ENCODE results near the gene SAMD5. TPM values are rescaled to one million over a fixed set of nuclear protein-coding genes. Genes with fewer than 3 reads are reported as not detected.

SAMD5 gene
- total and polyA plus RNA-seq, 2 experiments from 2014 or later, result 1.9 to 12.6 TPM

DNA sequence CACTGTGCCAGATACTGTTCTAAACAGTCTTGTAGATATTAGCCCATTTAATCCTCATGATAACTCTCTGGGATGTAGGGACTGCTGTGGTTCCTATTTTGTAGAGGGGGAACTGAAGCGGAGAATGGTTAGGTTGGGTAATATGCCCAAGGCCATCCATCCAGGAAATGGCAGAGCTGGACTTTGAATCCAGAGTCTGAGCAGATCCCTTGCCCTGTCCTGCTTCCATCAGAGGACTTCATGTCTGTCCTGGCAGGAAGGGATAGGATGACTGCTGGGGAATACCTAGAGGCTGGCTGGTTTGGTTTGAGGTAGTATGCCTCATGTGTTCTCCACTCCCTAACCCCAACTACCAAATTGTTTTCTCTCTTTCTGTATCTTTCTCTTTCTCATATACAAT is 44.6 kb downstream of the SAMD5 start:
- Histone ChIP-seq H3K9me2 (replicated peaks; ENCODE audit: insufficient read depth) (no peaks in the 10 kb centered on the region), H3K79me2 (peaks cover 21% of the 10 kb centered on the region), H3K27me3 (no peaks in the 10 kb centered on the region), H4K20me1 (ENCODE audit: insufficient read depth, poor library complexity, severe bottlenecking) (no peaks in the 10 kb centered on the region), H3K4me1 (ENCODE audit: insufficient read depth) (peaks cover 6% of the 10 kb centered on the region), H3K4me3 (no peak overlapping the region), H2AFZ (no peak overlapping the region), H3K27ac (no peak overlapping the region), H3K4me2 (no peak overlapping the region), H3K9me3 (ENCODE audit: low read depth) (no peaks in the 10 kb centered on the region), H3K36me3 (replicated peaks; ENCODE audit: insufficient read depth, low read depth) (no peaks in the 10 kb centered on the region)
- no peak for DNase-seq (ENCODE audit: low spot score)
- TF ChIP-seq, protein P1, sequence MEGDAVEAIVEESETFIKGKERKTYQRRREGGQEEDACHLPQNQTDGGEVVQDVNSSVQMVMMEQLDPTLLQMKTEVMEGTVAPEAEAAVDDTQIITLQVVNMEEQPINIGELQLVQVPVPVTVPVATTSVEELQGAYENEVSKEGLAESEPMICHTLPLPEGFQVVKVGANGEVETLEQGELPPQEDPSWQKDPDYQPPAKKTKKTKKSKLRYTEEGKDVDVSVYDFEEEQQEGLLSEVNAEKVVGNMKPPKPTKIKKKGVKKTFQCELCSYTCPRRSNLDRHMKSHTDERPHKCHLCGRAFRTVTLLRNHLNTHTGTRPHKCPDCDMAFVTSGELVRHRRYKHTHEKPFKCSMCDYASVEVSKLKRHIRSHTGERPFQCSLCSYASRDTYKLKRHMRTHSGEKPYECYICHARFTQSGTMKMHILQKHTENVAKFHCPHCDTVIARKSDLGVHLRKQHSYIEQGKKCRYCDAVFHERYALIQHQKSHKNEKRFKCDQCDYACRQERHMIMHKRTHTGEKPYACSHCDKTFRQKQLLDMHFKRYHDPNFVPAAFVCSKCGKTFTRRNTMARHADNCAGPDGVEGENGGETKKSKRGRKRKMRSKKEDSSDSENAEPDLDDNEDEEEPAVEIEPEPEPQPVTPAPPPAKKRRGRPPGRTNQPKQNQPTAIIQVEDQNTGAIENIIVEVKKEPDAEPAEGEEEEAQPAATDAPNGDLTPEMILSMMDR (IDR thresholded peaks at IDR 0.05; ENCODE audit: poor library complexity), result no peak
- TF ChIP-seq EZH2 (IDR thresholded peaks at IDR 0.05; ENCODE audit: borderline replicate concordance), result no peak
- TF ChIP-seq EZH2phosphoT487 (IDR thresholded peaks at IDR 0.05; ENCODE audit: low read depth, severe bottlenecking, unreplicated experiment), result no peak
- WGBS (ENCODE audit: low lambda C conversion rate, missing lambda C conversion rate), result 100% methylated on average over 1 of the region's 1 CpG

DNA sequence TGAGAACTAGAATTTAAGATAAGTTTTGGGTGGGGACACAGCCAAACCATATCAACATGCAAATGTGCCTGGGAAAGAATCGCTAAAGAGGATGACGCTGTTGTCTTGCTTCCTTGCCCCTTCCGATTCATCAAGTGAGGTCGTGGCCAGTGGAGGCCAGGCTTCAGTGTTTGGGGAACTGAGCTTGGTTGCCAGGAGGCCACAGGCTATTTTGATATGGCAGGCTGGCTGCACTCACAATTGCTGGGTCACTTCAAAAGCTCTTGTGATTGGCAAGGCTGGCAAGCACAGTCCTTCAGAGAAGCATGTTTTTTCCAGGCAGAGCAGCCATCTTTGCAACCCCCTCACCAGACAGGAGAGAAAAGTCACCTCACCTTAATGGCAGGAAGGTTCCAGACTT is 45.8 kb downstream of the SAMD5 start:
- WGBS (ENCODE audit: low lambda C conversion rate, missing lambda C conversion rate), result 96% methylated on average over 4 of the region's 4 CpGs
- H3K4me3 ChIP-seq, result no peak overlapping the region
- no peak for DNase-seq (ENCODE audit: low spot score)
- no peak for TF ChIP-seq EZH2 (IDR thresholded peaks at IDR 0.05; ENCODE audit: borderline replicate concordance)
- no peak for TF ChIP-seq EZH2phosphoT487 (IDR thresholded peaks at IDR 0.05; ENCODE audit: low read depth, severe bottlenecking, unreplicated experiment)
- TF ChIP-seq, protein P1 (IDR thresholded peaks at IDR 0.05; ENCODE audit: poor library complexity), result no peak
- no peak overlapping the region for H3K27ac ChIP-seq
- H3K4me2 ChIP-seq, result no peak overlapping the region
- no peaks in the 10 kb centered on the region for H3K27me3 ChIP-seq
- H4K20me1 ChIP-seq (ENCODE audit: insufficient read depth, poor library complexity, severe bottlenecking), result no peaks in the 10 kb centered on the region
- no peaks in the 10 kb centered on the region for H3K9me3 ChIP-seq (ENCODE audit: low read depth)
- H3K4me1 ChIP-seq (ENCODE audit: insufficient read depth), result peaks cover 8% of the 10 kb centered on the region
- H3K9me2 ChIP-seq (replicated peaks; ENCODE audit: insufficient read depth), result no peaks in the 10 kb centered on the region
- no peaks in the 10 kb centered on the region for H3K36me3 ChIP-seq (replicated peaks; ENCODE audit: insufficient read depth, low read depth)
- peaks cover 21% of the 10 kb centered on the region for H3K79me2 ChIP-seq
- H2AFZ ChIP-seq, result no peak overlapping the region

DNA sequence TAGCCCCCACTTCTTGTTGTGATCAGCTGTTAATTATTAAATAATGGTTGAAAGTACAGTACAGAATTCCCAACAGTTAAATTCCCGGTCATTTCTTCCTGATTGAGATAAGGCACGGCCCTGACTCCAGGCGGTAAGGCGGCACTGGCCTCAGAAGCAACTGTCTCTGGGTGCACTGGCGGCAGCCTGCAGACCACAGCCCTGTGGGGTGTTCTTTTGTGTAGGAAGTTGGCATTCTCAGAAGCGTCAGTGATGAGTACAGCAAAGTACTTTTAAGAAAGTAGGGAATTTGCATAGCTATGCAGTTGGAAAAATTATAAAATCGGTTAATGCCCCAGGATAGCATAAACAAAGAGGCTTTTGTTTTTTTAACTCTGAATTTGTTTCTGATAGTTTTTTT is 50.5 kb downstream of the SAMD5 start:
- Histone ChIP-seq H3K9me3 (ENCODE audit: low read depth) (no peaks in the 10 kb centered on the region), H3K79me2 (peaks cover 36% of the 10 kb centered on the region), H3K4me3 (no peak overlapping the region), H3K27ac (peak overlapping the region; percentile 18), H4K20me1 (ENCODE audit: insufficient read depth, poor library complexity, severe bottlenecking) (no peaks in the 10 kb centered on the region), H2AFZ (no peak overlapping the region), H3K9me2 (replicated peaks; ENCODE audit: insufficient read depth) (no peaks in the 10 kb centered on the region), H3K4me2 (peak overlapping the region; percentile 34), H3K36me3 (replicated peaks; ENCODE audit: insufficient read depth, low read depth) (no peaks in the 10 kb centered on the region), H3K27me3 (no peaks in the 10 kb centered on the region), H3K4me1 (ENCODE audit: insufficient read depth) (peaks cover 5% of the 10 kb centered on the region)
- no peak for TF ChIP-seq EZH2phosphoT487 (IDR thresholded peaks at IDR 0.05; ENCODE audit: low read depth, severe bottlenecking, unreplicated experiment)
- TF ChIP-seq, protein P1 (IDR thresholded peaks at IDR 0.05; ENCODE audit: poor library complexity), result no peak
- no peak for TF ChIP-seq EZH2 (IDR thresholded peaks at IDR 0.05; ENCODE audit: borderline replicate concordance)
- no peak for DNase-seq (ENCODE audit: low spot score)
- WGBS (ENCODE audit: low lambda C conversion rate, missing lambda C conversion rate), result 52% methylated on average over 7 of the region's 7 CpGs

DNA sequence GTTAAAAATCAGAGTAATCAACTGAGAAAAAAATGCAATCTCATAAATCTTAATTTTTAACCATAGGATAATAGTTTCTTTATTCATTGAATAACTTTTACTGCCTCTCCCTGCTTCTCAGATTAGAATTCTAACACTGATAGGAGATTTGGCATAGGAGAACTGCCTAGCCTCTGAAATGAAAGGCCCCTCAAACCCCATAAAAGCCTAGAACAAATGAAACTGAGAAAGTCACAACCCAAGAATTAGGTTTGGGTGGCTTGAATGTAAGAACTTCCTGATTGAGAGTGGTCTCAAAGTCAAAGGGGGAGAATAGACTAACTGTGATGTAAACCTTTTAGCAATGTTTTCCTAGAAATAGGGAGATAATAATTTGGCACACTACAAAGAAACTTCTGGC is 52.2 kb downstream of the SAMD5 start:
- Histone ChIP-seq H3K36me3 (replicated peaks; ENCODE audit: insufficient read depth, low read depth) (no peaks in the 10 kb centered on the region), H4K20me1 (ENCODE audit: insufficient read depth, poor library complexity, severe bottlenecking) (no peaks in the 10 kb centered on the region), H3K9me3 (ENCODE audit: low read depth) (no peaks in the 10 kb centered on the region), H2AFZ (no peak overlapping the region), H3K4me1 (ENCODE audit: insufficient read depth) (peaks cover 5% of the 10 kb centered on the region), H3K9me2 (replicated peaks; ENCODE audit: insufficient read depth) (no peaks in the 10 kb centered on the region), H3K4me3 (no peak overlapping the region), H3K27ac (no peak overlapping the region), H3K27me3 (no peaks in the 10 kb centered on the region), H3K79me2 (peaks cover 37% of the 10 kb centered on the region), H3K4me2 (no peak overlapping the region)
- TF ChIP-seq EZH2 (IDR thresholded peaks at IDR 0.05; ENCODE audit: borderline replicate concordance) (no peak), EZH2phosphoT487 (IDR thresholded peaks at IDR 0.05; ENCODE audit: low read depth, severe bottlenecking, unreplicated experiment) (no peak)
- TF ChIP-seq, protein P1 (IDR thresholded peaks at IDR 0.05; ENCODE audit: poor library complexity), result no peak
- DNase-seq (ENCODE audit: low spot score), result no peak

Data from hepatocyte (in vitro differentiated cells).